GM23338 (cell line): ENCODE data around the gene DNAJC22. TPM values are rescaled to one million over a fixed set of nuclear protein-coding genes. Genes with fewer than 3 reads are reported as not detected.

Source experiments
- ATAC-seq: fragments of 200-7000 bp; cut with Tn5 transposase; 3 replicates; pipeline ENCODE4 v1.9.1; 2020
- DNase-seq: peaks from one replicate; pipeline ENCODE4 v3.0.0-alpha.2; 2015; ENCODE audit warnings: low spot score
- H2AFZ ChIP-seq: fragments of 200-600 bp; sonication (generic); 2 replicates; pipeline ENCODE4 v1.8.0; 2016; ENCODE audit warnings: antibody characterized with exemption, mild to moderate bottlenecking, moderate library complexity
- H3F3A ChIP-seq: fragments of 200-600 bp; sonication (generic); replicated peaks from 2 replicates; pipeline ENCODE4 v1.8.0; 2017; ENCODE audit warnings: antibody characterized with exemption, mixed run types, low read depth
- H3K27ac ChIP-seq: fragments of 200-600 bp; sonication (generic); 2 replicates; pipeline ENCODE4 v1.6.1; 2016; ENCODE audit warnings: low read depth
- H3K27me3 ChIP-seq: fragments of 200-600 bp; sonication (generic); 2 replicates; pipeline ENCODE4 v1.8.0; 2016; ENCODE audit warnings: mild to moderate bottlenecking, mixed run types, moderate library complexity; ENCODE audit not compliant: insufficient read depth
- H3K36me3 ChIP-seq: fragments of 200-600 bp; sonication (generic); 2 replicates; pipeline ENCODE4 v1.8.0; 2016; ENCODE audit warnings: mild to moderate bottlenecking; ENCODE audit not compliant: insufficient read depth
- H3K4me1 ChIP-seq: fragments of 200-600 bp; sonication (generic); 2 replicates; pipeline ENCODE4 v1.8.0; 2016; ENCODE audit warnings: mild to moderate bottlenecking, moderate library complexity; ENCODE audit not compliant: insufficient read depth
- H3K4me2 ChIP-seq: fragments of 200-600 bp; sonication (generic); 2 replicates; pipeline ENCODE4 v1.7.1; 2017; ENCODE audit warnings: mixed run types
- H3K4me3 ChIP-seq: fragments of 200-600 bp; sonication (generic); 2 replicates; pipeline ENCODE4 v1.6.1; 2016; ENCODE audit warnings: mixed run types
- H3K79me2 ChIP-seq: fragments of 200-600 bp; sonication (generic); replicated peaks from 2 replicates; pipeline ENCODE4 v1.8.0; 2017; ENCODE audit warnings: mild to moderate bottlenecking; ENCODE audit not compliant: insufficient read depth
- H3K9me2 ChIP-seq: fragments of 200-600 bp; sonication (generic); 2 replicates; pipeline ENCODE4 v1.8.0; 2017; ENCODE audit not compliant: insufficient read depth
- H4K20me1 ChIP-seq: fragments of 200-600 bp; sonication (generic); replicated peaks from 2 replicates; pipeline ENCODE4 v1.8.0; 2017; ENCODE audit warnings: mild to moderate bottlenecking; ENCODE audit not compliant: insufficient read depth
- H3K27ac Mint-ChIP-seq: 2 replicates; pipeline ENCODE4 v1.8.0; 2020; ENCODE audit warnings: inconsistent platforms, mild to moderate bottlenecking, moderate library complexity, mixed read lengths
- H3K27me3 Mint-ChIP-seq: 3 replicates; pipeline ENCODE4 v1.8.0; 2022; ENCODE audit warnings: low read depth, mild to moderate bottlenecking, moderate library complexity, mixed read lengths, inconsistent platforms; ENCODE audit not compliant: insufficient read depth, poor library complexity
- H3K36me3 Mint-ChIP-seq: 3 replicates; pipeline ENCODE4 v1.8.0; 2021; ENCODE audit warnings: low read depth, mild to moderate bottlenecking, inconsistent platforms, moderate library complexity, mixed read lengths
- H3K4me1 Mint-ChIP-seq: 3 replicates; pipeline ENCODE4 v1.8.0; 2020; ENCODE audit warnings: mild to moderate bottlenecking, inconsistent platforms, mixed read lengths
- H3K4me3 Mint-ChIP-seq: 3 replicates; pipeline ENCODE4 v1.8.0; 2021; ENCODE audit warnings: moderate library complexity, mild to moderate bottlenecking, inconsistent platforms, mixed read lengths
- H3K9me3 Mint-ChIP-seq: 3 replicates; pipeline ENCODE4 v1.8.0; 2020; ENCODE audit warnings: moderate library complexity, mild to moderate bottlenecking, inconsistent platforms, mixed read lengths
- CREB1 ChIP-seq: fragments of 250-450 bp; sonication (Bioruptor Pico); IDR thresholded peaks from 2 replicates; pipeline ENCODE4 v1.5.0; 2020; ENCODE audit warnings: low read depth, mild to moderate bottlenecking, moderate library complexity
- EZH2 ChIP-seq: fragments of 200-600 bp; sonication (generic); IDR thresholded peaks from one replicate; pipeline ENCODE4 v1.8.0; 2017; ENCODE audit warnings: antibody characterized with exemption, mild to moderate bottlenecking, low read depth; ENCODE audit not compliant: unreplicated experiment
- EZH2phosphoT487 ChIP-seq: fragments of 200-600 bp; sonication (generic); IDR thresholded peaks from one replicate; pipeline ENCODE4 v1.8.1; 2018; ENCODE audit warnings: antibody characterized with exemption; ENCODE audit not compliant: unreplicated experiment
- JUNB ChIP-seq: IDR thresholded peaks from one replicate; pipeline ENCODE4 v1.6.1; 2016; ENCODE audit warnings: antibody characterized with exemption; ENCODE audit not compliant: unreplicated experiment
- NANOG ChIP-seq: IDR thresholded peaks from 2 replicates; pipeline ENCODE4 v1.6.1; 2016; ENCODE audit warnings: antibody characterized with exemption, borderline replicate concordance
- POLR2AphosphoS5 ChIP-seq: IDR thresholded peaks from 2 replicates; pipeline ENCODE4 v1.6.1; 2016; ENCODE audit warnings: antibody characterized with exemption, low read depth
- STAT1 ChIP-seq: IDR thresholded peaks from one replicate; pipeline ENCODE4 v1.6.1; 2016; ENCODE audit warnings: antibody characterized with exemption; ENCODE audit not compliant: unreplicated experiment
- ZNF114 ChIP-seq: fragments of 250-450 bp; sonication (Bioruptor Pico); IDR thresholded peaks from 2 replicates; pipeline ENCODE4 v1.5.0; 2020; ENCODE audit warnings: mild to moderate bottlenecking, moderate library complexity
- ZNF331 ChIP-seq: fragments of 250-450 bp; sonication (Bioruptor Pico); IDR thresholded peaks from 2 replicates; pipeline ENCODE4 v1.5.0; 2020; ENCODE audit warnings: low read depth, mild to moderate bottlenecking, moderate library complexity
- polyA plus RNA-seq: library from polyadenylated mRNA; unstranded; fragments of >200 nt; fragmentation: Nextera tagmentation; extraction: Ambion mirVana; gene quantifications from 2 replicates; pipeline ENCODE4 v1.2.1, GENCODE V29; 2016
- total RNA-seq: library from RNA; depleted of rRNA; stranded (reverse); fragments of >200 nt; shearing (Covaris generic); gene quantifications from 2 replicates; pipeline ENCODE4 v1.2.3, GENCODE V29; 2014
- TF ChIP-seq, protein P1 (sequence below), 2 experiments: fragments of 200-600 bp in 1 of 2; sonication (generic) in 1 of 2; conservative IDR thresholded peaks; 2 replicates each; pipeline versions ENCODE4 v1.5.1 to v1.6.1; 2016 to 2017; ENCODE audit warnings: antibody characterized with exemption in 2 of 2, low read depth in 2 of 2, mild to moderate bottlenecking in 2 of 2, moderate library complexity in 1 of 2
- TF ChIP-seq, protein P2 (sequence below): IDR thresholded peaks from one replicate; pipeline ENCODE4 v1.6.1; 2018; ENCODE audit warnings: antibody characterized with exemption; ENCODE audit not compliant: unreplicated experiment
- TF ChIP-seq, protein P3 (sequence below): fragments of 250-450 bp; sonication (Bioruptor Pico); IDR thresholded peaks from 2 replicates; pipeline ENCODE4 v1.5.0; 2020; ENCODE audit warnings: mild to moderate bottlenecking, moderate library complexity
- TF ChIP-seq, protein P4 (sequence below): IDR thresholded peaks from 2 replicates; pipeline ENCODE4 v1.6.1; 2016; ENCODE audit warnings: antibody characterized with exemption

DNAJC22 gene
- total and polyA plus RNA-seq, 2 experiments from 2014 or later = 0.10 TPM; not detected in 1

DNA sequence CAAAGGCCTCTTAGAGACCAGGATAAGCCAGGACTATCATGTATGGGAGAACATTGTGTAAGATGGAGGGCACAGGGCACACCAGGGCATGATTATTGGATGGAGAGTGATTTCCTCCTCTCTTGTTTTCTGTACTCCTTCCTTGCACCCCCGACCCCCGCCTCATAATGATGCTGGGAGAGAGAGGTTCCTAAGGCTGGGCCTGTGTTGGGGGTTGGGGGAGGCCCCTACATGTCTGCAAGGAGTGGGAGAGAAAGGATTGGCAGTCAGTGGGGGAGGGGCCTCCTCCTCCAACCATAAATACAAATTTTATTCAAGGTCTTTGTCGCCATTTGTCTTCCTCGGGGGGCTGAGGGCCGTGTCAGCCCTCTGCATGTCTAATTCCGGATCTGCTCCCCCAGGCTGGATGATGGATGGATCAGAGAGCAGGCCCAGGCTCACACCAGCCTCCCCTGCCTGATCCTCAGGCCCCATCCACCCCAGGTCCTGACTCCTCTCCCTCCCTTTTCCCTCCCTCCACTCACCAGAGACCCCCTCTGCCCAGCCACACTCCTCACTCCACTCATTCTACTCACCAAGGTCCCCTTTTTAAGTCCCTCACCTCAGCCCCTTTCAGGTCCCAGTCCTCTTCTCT is 7.7 kb upstream of the DNAJC22 start:
- H3F3A ChIP-seq = peaks cover 35% of the 10 kb centered on the region
- DNase-seq (no peak), ATAC-seq (no peak)
- H3K4me1 ChIP-seq = peaks cover 52% of the 10 kb centered on the region
- Mint-ChIP-seq H3K4me1 (peaks cover 59% of the 10 kb centered on the region), H3K27me3 (peaks cover 97% of the 10 kb centered on the region), H3K4me3 (peak overlapping the region; percentile 11; the same call in 1 of the 3 replicates), H3K36me3 (no peaks in the 10 kb centered on the region; the same call in 2 of the 3 replicates), H3K9me3 (peaks cover 9% of the 10 kb centered on the region), H3K27ac (no peak overlapping the region)
- peak overlapping the region; percentile 58; the same call in 1 of the 2 replicates for H3K4me3 ChIP-seq
- no peak overlapping the region for H2AFZ ChIP-seq
- no peaks in the 10 kb centered on the region for H3K9me2 ChIP-seq
- H4K20me1 ChIP-seq = peaks cover 22% of the 10 kb centered on the region
- peaks cover 99% of the 10 kb centered on the region for H3K27me3 ChIP-seq
- TF ChIP-seq POLR2AphosphoS5 (no peak), STAT1 (no peak), JUNB (no peak), CREB1 (CRISPR knock-in tag) (no peak), EZH2phosphoT487 (no peak), ZNF114 (CRISPR knock-in tag) (no peak), NANOG (no peak), ZNF331 (CRISPR knock-in tag) (no peak), EZH2 (no peak)
- TF ChIP-seq, protein P1, sequence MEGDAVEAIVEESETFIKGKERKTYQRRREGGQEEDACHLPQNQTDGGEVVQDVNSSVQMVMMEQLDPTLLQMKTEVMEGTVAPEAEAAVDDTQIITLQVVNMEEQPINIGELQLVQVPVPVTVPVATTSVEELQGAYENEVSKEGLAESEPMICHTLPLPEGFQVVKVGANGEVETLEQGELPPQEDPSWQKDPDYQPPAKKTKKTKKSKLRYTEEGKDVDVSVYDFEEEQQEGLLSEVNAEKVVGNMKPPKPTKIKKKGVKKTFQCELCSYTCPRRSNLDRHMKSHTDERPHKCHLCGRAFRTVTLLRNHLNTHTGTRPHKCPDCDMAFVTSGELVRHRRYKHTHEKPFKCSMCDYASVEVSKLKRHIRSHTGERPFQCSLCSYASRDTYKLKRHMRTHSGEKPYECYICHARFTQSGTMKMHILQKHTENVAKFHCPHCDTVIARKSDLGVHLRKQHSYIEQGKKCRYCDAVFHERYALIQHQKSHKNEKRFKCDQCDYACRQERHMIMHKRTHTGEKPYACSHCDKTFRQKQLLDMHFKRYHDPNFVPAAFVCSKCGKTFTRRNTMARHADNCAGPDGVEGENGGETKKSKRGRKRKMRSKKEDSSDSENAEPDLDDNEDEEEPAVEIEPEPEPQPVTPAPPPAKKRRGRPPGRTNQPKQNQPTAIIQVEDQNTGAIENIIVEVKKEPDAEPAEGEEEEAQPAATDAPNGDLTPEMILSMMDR (conservative IDR thresholded peaks at IDR 0.05; ENCODE audit: low read depth in 2 of 2) = no peak
- TF ChIP-seq, protein P2, sequence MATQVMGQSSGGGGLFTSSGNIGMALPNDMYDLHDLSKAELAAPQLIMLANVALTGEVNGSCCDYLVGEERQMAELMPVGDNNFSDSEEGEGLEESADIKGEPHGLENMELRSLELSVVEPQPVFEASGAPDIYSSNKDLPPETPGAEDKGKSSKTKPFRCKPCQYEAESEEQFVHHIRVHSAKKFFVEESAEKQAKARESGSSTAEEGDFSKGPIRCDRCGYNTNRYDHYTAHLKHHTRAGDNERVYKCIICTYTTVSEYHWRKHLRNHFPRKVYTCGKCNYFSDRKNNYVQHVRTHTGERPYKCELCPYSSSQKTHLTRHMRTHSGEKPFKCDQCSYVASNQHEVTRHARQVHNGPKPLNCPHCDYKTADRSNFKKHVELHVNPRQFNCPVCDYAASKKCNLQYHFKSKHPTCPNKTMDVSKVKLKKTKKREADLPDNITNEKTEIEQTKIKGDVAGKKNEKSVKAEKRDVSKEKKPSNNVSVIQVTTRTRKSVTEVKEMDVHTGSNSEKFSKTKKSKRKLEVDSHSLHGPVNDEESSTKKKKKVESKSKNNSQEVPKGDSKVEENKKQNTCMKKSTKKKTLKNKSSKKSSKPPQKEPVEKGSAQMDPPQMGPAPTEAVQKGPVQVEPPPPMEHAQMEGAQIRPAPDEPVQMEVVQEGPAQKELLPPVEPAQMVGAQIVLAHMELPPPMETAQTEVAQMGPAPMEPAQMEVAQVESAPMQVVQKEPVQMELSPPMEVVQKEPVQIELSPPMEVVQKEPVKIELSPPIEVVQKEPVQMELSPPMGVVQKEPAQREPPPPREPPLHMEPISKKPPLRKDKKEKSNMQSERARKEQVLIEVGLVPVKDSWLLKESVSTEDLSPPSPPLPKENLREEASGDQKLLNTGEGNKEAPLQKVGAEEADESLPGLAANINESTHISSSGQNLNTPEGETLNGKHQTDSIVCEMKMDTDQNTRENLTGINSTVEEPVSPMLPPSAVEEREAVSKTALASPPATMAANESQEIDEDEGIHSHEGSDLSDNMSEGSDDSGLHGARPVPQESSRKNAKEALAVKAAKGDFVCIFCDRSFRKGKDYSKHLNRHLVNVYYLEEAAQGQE = no peak
- TF ChIP-seq, protein P3, sequence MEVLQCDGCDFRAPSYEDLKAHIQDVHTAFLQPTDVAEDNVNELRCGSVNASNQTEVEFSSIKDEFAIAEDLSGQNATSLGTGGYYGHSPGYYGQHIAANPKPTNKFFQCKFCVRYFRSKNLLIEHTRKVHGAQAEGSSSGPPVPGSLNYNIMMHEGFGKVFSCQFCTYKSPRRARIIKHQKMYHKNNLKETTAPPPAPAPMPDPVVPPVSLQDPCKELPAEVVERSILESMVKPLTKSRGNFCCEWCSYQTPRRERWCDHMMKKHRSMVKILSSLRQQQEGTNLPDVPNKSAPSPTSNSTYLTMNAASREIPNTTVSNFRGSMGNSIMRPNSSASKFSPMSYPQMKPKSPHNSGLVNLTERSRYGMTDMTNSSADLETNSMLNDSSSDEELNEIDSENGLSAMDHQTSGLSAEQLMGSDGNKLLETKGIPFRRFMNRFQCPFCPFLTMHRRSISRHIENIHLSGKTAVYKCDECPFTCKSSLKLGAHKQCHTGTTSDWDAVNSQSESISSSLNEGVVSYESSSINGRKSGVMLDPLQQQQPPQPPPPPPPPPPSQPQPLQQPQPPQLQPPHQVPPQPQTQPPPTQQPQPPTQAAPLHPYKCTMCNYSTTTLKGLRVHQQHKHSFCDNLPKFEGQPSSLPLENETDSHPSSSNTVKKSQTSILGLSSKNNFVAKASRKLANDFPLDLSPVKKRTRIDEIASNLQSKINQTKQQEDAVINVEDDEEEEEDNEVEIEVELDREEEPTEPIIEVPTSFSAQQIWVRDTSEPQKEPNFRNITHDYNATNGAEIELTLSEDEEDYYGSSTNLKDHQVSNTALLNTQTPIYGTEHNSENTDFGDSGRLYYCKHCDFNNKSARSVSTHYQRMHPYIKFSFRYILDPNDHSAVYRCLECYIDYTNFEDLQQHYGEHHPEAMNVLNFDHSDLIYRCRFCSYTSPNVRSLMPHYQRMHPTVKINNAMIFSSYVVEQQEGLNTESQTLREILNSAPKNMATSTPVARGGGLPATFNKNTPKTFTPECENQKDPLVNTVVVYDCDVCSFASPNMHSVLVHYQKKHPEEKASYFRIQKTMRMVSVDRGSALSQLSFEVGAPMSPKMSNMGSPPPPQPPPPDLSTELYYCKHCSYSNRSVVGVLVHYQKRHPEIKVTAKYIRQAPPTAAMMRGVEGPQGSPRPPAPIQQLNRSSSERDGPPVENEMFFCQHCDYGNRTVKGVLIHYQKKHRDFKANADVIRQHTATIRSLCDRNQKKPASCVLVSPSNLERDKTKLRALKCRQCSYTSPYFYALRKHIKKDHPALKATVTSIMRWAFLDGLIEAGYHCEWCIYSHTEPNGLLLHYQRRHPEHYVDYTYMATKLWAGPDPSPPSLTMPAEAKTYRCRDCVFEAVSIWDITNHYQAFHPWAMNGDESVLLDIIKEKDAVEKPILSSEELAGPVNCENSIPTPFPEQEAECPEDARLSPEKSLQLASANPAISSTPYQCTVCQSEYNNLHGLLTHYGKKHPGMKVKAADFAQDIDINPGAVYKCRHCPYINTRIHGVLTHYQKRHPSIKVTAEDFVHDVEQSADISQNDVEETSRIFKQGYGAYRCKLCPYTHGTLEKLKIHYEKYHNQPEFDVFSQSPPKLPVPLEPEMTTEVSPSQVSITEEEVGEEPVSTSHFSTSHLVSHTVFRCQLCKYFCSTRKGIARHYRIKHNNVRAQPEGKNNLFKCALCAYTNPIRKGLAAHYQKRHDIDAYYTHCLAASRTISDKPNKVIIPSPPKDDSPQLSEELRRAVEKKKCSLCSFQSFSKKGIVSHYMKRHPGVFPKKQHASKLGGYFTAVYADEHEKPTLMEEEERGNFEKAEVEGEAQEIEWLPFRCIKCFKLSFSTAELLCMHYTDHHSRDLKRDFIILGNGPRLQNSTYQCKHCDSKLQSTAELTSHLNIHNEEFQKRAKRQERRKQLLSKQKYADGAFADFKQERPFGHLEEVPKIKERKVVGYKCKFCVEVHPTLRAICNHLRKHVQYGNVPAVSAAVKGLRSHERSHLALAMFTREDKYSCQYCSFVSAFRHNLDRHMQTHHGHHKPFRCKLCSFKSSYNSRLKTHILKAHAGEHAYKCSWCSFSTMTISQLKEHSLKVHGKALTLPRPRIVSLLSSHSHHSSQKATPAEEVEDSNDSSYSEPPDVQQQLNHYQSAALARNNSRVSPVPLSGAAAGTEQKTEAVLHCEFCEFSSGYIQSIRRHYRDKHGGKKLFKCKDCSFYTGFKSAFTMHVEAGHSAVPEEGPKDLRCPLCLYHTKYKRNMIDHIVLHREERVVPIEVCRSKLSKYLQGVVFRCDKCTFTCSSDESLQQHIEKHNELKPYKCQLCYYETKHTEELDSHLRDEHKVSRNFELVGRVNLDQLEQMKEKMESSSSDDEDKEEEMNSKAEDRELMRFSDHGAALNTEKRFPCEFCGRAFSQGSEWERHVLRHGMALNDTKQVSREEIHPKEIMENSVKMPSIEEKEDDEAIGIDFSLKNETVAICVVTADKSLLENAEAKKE (CRISPR knock-in tag) = no peak
- TF ChIP-seq, protein P4, sequence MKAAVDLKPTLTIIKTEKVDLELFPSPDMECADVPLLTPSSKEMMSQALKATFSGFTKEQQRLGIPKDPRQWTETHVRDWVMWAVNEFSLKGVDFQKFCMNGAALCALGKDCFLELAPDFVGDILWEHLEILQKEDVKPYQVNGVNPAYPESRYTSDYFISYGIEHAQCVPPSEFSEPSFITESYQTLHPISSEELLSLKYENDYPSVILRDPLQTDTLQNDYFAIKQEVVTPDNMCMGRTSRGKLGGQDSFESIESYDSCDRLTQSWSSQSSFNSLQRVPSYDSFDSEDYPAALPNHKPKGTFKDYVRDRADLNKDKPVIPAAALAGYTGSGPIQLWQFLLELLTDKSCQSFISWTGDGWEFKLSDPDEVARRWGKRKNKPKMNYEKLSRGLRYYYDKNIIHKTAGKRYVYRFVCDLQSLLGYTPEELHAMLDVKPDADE = no peak
- no peaks in the 10 kb centered on the region for H3K79me2 ChIP-seq
- H3K36me3 ChIP-seq = no peaks in the 10 kb centered on the region
- H3K4me2 ChIP-seq = peak overlapping the region; percentile 88
- H3K27ac ChIP-seq = no peak overlapping the region
